ENCODE data around the gene NOG. TPM values are rescaled to one million over a fixed set of nuclear protein-coding genes. Genes with fewer than 3 reads are reported as not detected.
A peak's percentile ranks its signal among the peaks of the same experiment; 100 is the strongest.

Gene NOG
- 10 to 100 TPM; 18.3 to 21.2 (median 19.4) TPM for total RNA-seq (2021; fragmentation: NEBNext Ultra II Directional; extraction: Animal tissue kit (Norgen Biotek cat#: 25700))
- long read RNA-seq, transcript NOG-201 (1 exons, 1,892 nt), result major isoform, 23 of 23 reads
- long read RNA-seq, partial matches to known transcripts, result 0 of 23 reads
- long read RNA-seq, other reads (novel, unspliced or antisense), result 0 of 23 reads

- peaks cover 33% of the 10 kb centered on the region for H3K4me1 Mint-ChIP-seq (ENCODE audit: low read depth)
- H3K27ac Mint-ChIP-seq, result peak within 1 kb of the TSS; percentile 71
- H3K4me3 Mint-ChIP-seq, result peak within 1 kb of the TSS; percentile 89
- TF ChIP-seq CTCF (IDR thresholded peaks at IDR 0.05), result peak; percentile 10; the same call in 1 of the 2 replicates
- H3K27me3 Mint-ChIP-seq (ENCODE audit: insufficient read depth), result peaks cover 15% of the 10 kb centered on the region; the same call in 1 of the 2 replicates
- peak; percentile 75 for DNase-seq
- H3K9me3 Mint-ChIP-seq, result no peaks in the 10 kb centered on the region
- no peaks in the 10 kb centered on the region for H3K36me3 Mint-ChIP-seq (ENCODE audit: low read depth)
Measured at GRCh38 chr17:56593646-56594319, at the start of gene NOG. Gene NOG, plus strand, starts transcription at chr17:56593699. Its CDS starts 525 bp downstream, at chr17:56594224.

- no peak for DNase-seq
- TF ChIP-seq CTCF (IDR thresholded peaks at IDR 0.05), result no peak
- Mint-ChIP-seq H3K36me3 (ENCODE audit: low read depth) (no peaks in the 10 kb centered on the region), H3K4me1 (ENCODE audit: low read depth) (peaks cover 8% of the 10 kb centered on the region; the same call in 1 of the 2 replicates), H3K27me3 (ENCODE audit: insufficient read depth) (peaks cover 7% of the 10 kb centered on the region), H3K9me3 (no peaks in the 10 kb centered on the region), H3K4me3 (no peak overlapping the region), H3K27ac (no peak overlapping the region)
Measured at GRCh38 chr17:56545106-56545505, 48.4 kb upstream of the NOG start.

- Mint-ChIP-seq H3K36me3 (ENCODE audit: low read depth) (no peaks in the 10 kb centered on the region), H3K4me3 (no peak overlapping the region), H3K9me3 (no peaks in the 10 kb centered on the region), H3K27me3 (ENCODE audit: insufficient read depth) (peaks cover 9% of the 10 kb centered on the region), H3K4me1 (ENCODE audit: low read depth) (peaks cover 3% of the 10 kb centered on the region; the same call in 1 of the 2 replicates), H3K27ac (no peak overlapping the region)
- no peak for DNase-seq
- no peak for TF ChIP-seq CTCF (IDR thresholded peaks at IDR 0.05)
Measured at GRCh38 chr17:56545930-56546329, 47.6 kb upstream of the NOG start.

- Mint-ChIP-seq H3K36me3 (ENCODE audit: low read depth) (peaks cover 4% of the 10 kb centered on the region; the same call in 1 of the 2 replicates), H3K9me3 (peaks cover 4% of the 10 kb centered on the region; the same call in 1 of the 2 replicates), H3K27ac (no peak overlapping the region), H3K4me1 (ENCODE audit: low read depth) (no peaks in the 10 kb centered on the region), H3K27me3 (ENCODE audit: insufficient read depth) (peaks cover 20% of the 10 kb centered on the region), H3K4me3 (no peak overlapping the region)
- DNase-seq, result no peak
- TF ChIP-seq CTCF (IDR thresholded peaks at IDR 0.05), result no peak
Measured at GRCh38 chr17:56548661-56549060, 44.8 kb upstream of the NOG start.

- peaks cover 4% of the 10 kb centered on the region; the same call in 1 of the 2 replicates for H3K36me3 Mint-ChIP-seq (ENCODE audit: low read depth)
- H3K4me3 Mint-ChIP-seq, result no peak overlapping the region
- H3K4me1 Mint-ChIP-seq (ENCODE audit: low read depth), result no peaks in the 10 kb centered on the region
- TF ChIP-seq CTCF (IDR thresholded peaks at IDR 0.05), result no peak
- no peak overlapping the region for H3K27ac Mint-ChIP-seq
- no peak for DNase-seq
- peaks cover 4% of the 10 kb centered on the region; the same call in 1 of the 2 replicates for H3K9me3 Mint-ChIP-seq
- peaks cover 20% of the 10 kb centered on the region for H3K27me3 Mint-ChIP-seq (ENCODE audit: insufficient read depth)
Measured at GRCh38 chr17:56549501-56549900, 44.0 kb upstream of the NOG start.
